Measurements from ENCODE around the gene CYBA. TPM values are rescaled to one million over a fixed set of nuclear protein-coding genes. Genes with fewer than 3 reads are reported as not detected.
A peak's percentile ranks its signal among the peaks of the same experiment; 100 is the strongest.

CYBA gene
- total and polyA plus RNA-seq, 2 of the 13 experiments (the other 11 are each of a cell fraction or from before 2014, with no cell fraction given) = 196 to 250 TPM

DNA sequence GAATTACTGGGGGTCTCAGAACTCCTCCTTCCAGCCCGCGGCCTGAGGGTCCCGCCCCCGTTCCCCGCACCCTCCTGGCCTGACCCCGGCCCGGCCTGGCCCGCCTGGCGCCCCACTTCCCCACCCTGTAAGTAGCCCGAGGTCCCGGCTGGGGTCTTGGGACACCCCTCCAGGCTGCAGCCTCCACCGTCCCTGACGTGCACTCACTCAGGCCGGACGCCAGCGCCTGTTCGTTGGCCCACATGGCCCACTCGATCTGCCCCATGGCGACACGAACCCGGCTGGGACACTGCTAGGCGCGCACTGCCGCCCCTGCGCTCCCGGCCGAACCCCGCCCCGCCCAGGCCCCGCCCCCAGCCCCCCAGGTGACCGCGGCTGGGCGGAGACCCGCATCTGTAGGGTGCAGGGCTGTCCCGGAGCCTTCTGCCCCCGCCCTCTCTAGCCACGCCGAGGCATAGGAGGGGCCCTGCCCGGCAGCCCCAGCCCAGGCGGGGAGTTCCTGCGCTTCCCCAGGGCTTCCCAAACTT, at the start of gene CYBA (continued):
- TF ChIP-seq, protein P1, sequence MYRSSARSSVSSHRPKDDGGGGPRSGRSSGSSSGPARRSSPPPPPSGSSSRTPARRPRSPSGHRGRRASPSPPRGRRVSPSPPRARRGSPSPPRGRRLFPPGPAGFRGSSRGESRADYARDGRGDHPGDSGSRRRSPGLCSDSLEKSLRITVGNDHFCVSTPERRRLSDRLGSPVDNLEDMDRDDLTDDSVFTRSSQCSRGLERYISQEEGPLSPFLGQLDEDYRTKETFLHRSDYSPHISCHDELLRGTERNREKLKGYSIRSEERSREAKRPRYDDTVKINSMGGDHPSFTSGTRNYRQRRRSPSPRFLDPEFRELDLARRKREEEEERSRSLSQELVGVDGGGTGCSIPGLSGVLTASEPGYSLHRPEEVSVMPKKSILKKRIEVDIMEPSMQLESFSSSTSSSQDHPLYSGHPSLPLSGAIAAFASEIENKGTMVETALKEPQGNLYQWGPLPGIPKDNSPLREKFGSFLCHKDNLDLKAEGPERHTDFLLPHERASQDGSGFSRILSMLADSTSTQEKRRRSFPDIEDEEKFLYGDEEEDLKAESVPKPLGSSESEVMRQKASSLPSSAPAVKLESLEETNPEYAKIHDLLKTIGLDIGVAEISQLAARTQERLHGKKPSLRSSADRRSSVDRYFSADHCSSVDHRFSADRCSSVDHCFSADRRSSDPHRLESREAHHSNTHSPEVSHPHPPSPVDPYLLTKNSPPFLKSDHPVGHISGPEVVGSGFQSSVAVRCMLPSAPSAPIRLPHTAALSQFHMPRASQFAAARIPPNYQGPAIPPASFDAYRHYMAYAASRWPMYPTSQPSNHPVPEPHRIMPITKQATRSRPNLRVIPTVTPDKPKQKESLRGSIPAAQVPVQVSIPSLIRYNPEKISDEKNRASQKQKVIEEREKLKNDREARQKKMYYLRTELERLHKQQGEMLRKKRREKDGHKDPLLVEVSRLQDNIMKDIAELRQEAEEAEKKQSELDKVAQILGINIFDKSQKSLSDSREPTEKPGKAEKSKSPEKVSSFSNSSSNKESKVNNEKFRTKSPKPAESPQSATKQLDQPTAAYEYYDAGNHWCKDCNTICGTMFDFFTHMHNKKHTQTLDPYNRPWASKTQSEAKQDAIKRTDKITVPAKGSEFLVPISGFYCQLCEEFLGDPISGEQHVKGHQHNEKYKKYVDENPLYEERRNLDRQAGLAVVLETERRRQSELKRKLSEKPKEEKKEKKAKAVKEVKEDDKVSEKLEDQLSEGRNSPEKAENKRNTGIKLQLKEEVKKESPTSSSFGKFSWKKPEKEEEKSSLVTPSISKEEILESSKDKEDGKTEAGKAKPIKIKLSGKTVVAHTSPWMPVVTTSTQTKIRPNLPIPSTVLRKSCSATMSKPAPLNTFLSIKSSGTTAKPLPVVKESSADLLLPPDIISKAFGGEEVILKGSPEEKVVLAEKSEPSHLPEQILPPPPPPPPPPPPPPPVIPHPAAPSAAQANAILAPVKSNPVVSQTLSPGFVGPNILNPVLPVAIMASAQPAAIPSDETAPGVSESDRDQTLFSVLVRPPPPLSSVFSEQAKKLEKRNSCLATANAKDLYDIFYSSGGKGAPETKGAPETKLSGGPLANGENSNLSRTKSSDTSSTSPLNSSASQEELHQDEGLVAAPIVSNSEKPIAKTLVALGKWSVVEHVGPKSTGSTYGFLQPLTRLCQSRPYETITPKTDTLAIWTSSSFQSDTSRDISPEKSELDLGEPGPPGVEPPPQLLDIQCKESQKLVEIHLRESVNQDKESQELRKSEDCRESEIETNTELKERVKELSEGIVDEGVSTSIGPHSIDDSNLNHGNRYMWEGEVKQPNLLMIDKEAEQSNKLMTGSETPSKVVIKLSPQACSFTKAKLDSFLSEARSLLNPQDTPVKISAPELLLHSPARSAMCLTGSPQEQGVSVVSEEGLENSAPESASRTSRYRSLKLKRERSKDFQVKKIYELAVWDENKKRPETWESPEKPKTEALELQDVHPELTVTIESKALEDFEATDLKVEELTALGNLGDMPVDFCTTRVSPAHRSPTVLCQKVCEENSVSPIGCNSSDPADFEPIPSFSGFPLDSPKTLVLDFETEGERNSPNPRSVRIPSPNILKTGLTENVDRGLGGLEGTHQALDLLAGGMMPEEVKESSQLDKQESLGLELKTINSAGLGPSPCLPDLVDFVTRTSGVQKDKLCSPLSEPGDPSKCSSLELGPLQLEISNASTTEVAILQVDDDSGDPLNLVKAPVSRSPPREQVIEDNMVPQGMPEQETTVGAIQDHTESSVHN (CRISPR knock-in tag; IDR thresholded peaks at IDR 0.05) = no peak
- TF ChIP-seq, protein P2, sequence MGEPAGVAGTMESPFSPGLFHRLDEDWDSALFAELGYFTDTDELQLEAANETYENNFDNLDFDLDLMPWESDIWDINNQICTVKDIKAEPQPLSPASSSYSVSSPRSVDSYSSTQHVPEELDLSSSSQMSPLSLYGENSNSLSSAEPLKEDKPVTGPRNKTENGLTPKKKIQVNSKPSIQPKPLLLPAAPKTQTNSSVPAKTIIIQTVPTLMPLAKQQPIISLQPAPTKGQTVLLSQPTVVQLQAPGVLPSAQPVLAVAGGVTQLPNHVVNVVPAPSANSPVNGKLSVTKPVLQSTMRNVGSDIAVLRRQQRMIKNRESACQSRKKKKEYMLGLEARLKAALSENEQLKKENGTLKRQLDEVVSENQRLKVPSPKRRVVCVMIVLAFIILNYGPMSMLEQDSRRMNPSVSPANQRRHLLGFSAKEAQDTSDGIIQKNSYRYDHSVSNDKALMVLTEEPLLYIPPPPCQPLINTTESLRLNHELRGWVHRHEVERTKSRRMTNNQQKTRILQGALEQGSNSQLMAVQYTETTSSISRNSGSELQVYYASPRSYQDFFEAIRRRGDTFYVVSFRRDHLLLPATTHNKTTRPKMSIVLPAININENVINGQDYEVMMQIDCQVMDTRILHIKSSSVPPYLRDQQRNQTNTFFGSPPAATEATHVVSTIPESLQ (CRISPR knock-in tag; conservative IDR thresholded peaks at IDR 0.05) = no peak
- TF ChIP-seq ZNF562 (CRISPR knock-in tag; IDR thresholded peaks at IDR 0.05; ENCODE audit: borderline replicate concordance) = no peak
- TF ChIP-seq ARNT2 (CRISPR knock-in tag; IDR thresholded peaks at IDR 0.05; ENCODE audit: low read depth) = peak; percentile 76
- TF ChIP-seq ZNF460 (CRISPR knock-in tag; IDR thresholded peaks at IDR 0.05; ENCODE audit: borderline replicate concordance) = no peak
- TF ChIP-seq ZSCAN9 (CRISPR knock-in tag; IDR thresholded peaks at IDR 0.05; ENCODE audit: borderline replicate concordance) = peak; percentile 21; the same call in 1 of the 2 replicates
- TF ChIP-seq CREM (IDR thresholded peaks at IDR 0.05) = no peak
- TF ChIP-seq CREM (CRISPR knock-in tag; IDR thresholded peaks at IDR 0.05) = no peak
- TF ChIP-seq YEATS4 (CRISPR knock-in tag; IDR thresholded peaks at IDR 0.05; ENCODE audit: borderline replicate concordance) = peak; percentile 60; the same call in 1 of the 2 replicates
- TF ChIP-seq KLF12 (CRISPR knock-in tag; IDR thresholded peaks at IDR 0.05; ENCODE audit: borderline replicate concordance) = 0 out of 2 replicates have a peak, but pooled peaks have one; percentile 62
- peak; percentile 90 for TF ChIP-seq TAF1 (CRISPR knock-in tag; IDR thresholded peaks at IDR 0.05)
- TF ChIP-seq HHEX (CRISPR knock-in tag; IDR thresholded peaks at IDR 0.05) = no peak
- peak; percentile 90 for TF ChIP-seq ZFX (CRISPR knock-in tag; IDR thresholded peaks at IDR 0.05; ENCODE audit: low read depth)
- peak; percentile 97 for TF ChIP-seq ZNF326 (CRISPR knock-in tag; IDR thresholded peaks at IDR 0.05; ENCODE audit: borderline replicate concordance)
- TF ChIP-seq, protein P3, sequence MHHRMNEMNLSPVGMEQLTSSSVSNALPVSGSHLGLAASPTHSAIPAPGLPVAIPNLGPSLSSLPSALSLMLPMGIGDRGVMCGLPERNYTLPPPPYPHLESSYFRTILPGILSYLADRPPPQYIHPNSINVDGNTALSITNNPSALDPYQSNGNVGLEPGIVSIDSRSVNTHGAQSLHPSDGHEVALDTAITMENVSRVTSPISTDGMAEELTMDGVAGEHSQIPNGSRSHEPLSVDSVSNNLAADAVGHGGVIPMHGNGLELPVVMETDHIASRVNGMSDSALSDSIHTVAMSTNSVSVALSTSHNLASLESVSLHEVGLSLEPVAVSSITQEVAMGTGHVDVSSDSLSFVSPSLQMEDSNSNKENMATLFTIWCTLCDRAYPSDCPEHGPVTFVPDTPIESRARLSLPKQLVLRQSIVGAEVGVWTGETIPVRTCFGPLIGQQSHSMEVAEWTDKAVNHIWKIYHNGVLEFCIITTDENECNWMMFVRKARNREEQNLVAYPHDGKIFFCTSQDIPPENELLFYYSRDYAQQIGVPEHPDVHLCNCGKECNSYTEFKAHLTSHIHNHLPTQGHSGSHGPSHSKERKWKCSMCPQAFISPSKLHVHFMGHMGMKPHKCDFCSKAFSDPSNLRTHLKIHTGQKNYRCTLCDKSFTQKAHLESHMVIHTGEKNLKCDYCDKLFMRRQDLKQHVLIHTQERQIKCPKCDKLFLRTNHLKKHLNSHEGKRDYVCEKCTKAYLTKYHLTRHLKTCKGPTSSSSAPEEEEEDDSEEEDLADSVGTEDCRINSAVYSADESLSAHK (CRISPR knock-in tag; IDR thresholded peaks at IDR 0.05; ENCODE audit: borderline replicate concordance) = 0 out of 2 replicates have a peak, but pooled peaks have one; percentile 61
- peak; percentile 22; the same call in 1 of the 2 replicates for TF ChIP-seq ZNF33B (CRISPR knock-in tag; IDR thresholded peaks at IDR 0.05)
- peak; percentile 50; the same call in 1 of the 2 replicates for TF ChIP-seq GATA4 (IDR thresholded peaks at IDR 0.05; ENCODE audit: borderline replicate concordance, low read depth)
- TF ChIP-seq SP1 (IDR thresholded peaks at IDR 0.05) = no peak
- peak; percentile 80 for TF ChIP-seq SP1 (CRISPR knock-in tag; IDR thresholded peaks at IDR 0.05)
